Activated T-helper 1 cell treated with Interleukin-2 at 50 U/mL for 16 hours (primary cell): ENCODE measurements around the gene ABCG8.
"Not testable (repeated sequence)": the region's sequence is repeated elsewhere in the genome, so short reads cannot be mapped to it uniquely, and the experiment has no call there.

ENCODE experiments used
- DNase-seq: peaks from one replicate; pipeline ENCODE4 v3.0.0-alpha.2; 2020; ENCODE audit warnings: low read depth

Gene ABCG8

GRCh38 chr2:43872151-43872550, 33.4 kb downstream of the ABCG8 start:
- no peak for DNase-seq

- no peak for DNase-seq
These were observed 36.1 kb downstream of the ABCG8 start for GRCh38 chr2:43874776-43875451.

GRCh38 chr2:43877782-43878464, 39.2 kb downstream of the ABCG8 start:
- peak; percentile 24 for DNase-seq

- DNase-seq, result no peak
These were observed 40.5 kb downstream of the ABCG8 start for GRCh38 chr2:43879261-43879660.

GRCh38 chr2:43880471-43880870, 41.7 kb downstream of the ABCG8 start:
- no peak for DNase-seq

GRCh38 chr2:43880952-43881351, 42.2 kb downstream of the ABCG8 start:
- DNase-seq, result no peak

- DNase-seq, result no peak
These were observed 43.5 kb downstream of the ABCG8 start for GRCh38 chr2:43882312-43882711.

- no peak for DNase-seq
These were observed 45.9 kb downstream of the ABCG8 start for GRCh38 chr2:43884689-43885088.

GRCh38 chr2:43885132-43885632, 46.4 kb downstream of the ABCG8 start:
- no peak for DNase-seq

GRCh38 chr2:43887176-43887575, 48.4 kb downstream of the ABCG8 start:
- no peak for DNase-seq

GRCh38 chr2:43889416-43889815, 50.6 kb downstream of the ABCG8 start:
- no peak for DNase-seq

- DNase-seq, result no peak
These were observed 52.1 kb downstream of the ABCG8 start for GRCh38 chr2:43890855-43891254.

- no peak for DNase-seq
These were observed 56.0 kb downstream of the ABCG8 start for GRCh38 chr2:43894743-43895142.

GRCh38 chr2:43896906-43897305, 58.1 kb downstream of the ABCG8 start:
- no peak for DNase-seq

- DNase-seq, result no peak
These were observed 58.7 kb downstream of the ABCG8 start for GRCh38 chr2:43897492-43897891.

- DNase-seq, result no peak
These were observed 59.5 kb downstream of the ABCG8 start for GRCh38 chr2:43898134-43898837.

GRCh38 chr2:43898838-43899346, 60.1 kb downstream of the ABCG8 start:
- DNase-seq, result no peak

GRCh38 chr2:43899589-43899988, 60.8 kb downstream of the ABCG8 start:
- DNase-seq, result no peak

GRCh38 chr2:43905371-43905803, 66.6 kb downstream of the ABCG8 start:
- no peak for DNase-seq

GRCh38 chr2:43905871-43906270, 67.1 kb downstream of the ABCG8 start:
- DNase-seq, result no peak

GRCh38 chr2:43906448-43907109, 67.8 kb downstream of the ABCG8 start:
- no peak for DNase-seq

GRCh38 chr2:43911136-43911790, 72.5 kb downstream of the ABCG8 start:
- not testable (repeated sequence) for DNase-seq
